ENCODE data around the gene ERBIN. TPM values are rescaled to one million over a fixed set of nuclear protein-coding genes. Genes with fewer than 3 reads are reported as not detected.
"Not testable (repeated sequence)": the region's sequence is repeated elsewhere in the genome, so short reads cannot be mapped to it uniquely, and the experiment has no call there.

ERBIN gene
- total RNA-seq, result 29.8 and 32.9 TPM in 2 replicates

DNA sequence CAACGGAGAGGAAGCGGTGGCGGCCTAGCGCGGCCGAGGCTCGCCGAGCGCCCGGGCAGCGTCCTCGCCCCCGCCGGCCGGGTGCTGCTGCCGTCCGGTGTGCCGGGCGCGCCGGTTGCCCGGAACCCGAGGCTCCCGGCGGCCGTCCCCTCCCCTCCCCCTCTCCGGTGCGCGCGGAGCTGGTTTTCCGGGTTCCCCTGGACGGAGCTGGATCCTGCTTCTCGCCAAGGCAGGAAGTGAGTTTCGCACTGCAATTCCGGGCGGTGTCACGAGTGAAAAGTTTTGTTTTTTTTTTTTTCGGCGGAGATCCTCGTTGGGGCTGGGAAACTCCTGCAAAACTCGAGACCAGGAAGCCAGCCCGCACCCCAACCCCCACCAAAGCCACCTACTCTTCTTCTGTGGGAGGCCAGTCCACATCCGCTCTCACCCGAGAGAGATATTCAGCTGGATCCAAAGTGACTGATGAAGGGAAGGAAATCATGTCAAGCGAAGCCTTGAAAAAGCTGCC, at the start of gene ERBIN:
Gene ERBIN, plus strand, starts transcription at position 300 of the 508 bp plus-strand sequence. CDS start 66,144 bp downstream, outside the sequence.
- Mint-ChIP-seq H3K4me3 (peak within 1 kb of the TSS; percentile 98), H3K27me3 (ENCODE audit: insufficient read depth) (peaks cover 22% of the 10 kb centered on the region), H3K36me3 (ENCODE audit: low read depth) (peaks cover 10% of the 10 kb centered on the region), H3K4me1 (ENCODE audit: low read depth) (peaks cover 48% of the 10 kb centered on the region), H3K27ac (peak within 1 kb of the TSS; percentile 94), H3K9me3 (no peaks in the 10 kb centered on the region)
- intact Hi-C loops (cut with micrococcal nuclease), result loop anchor here (1.0 to 5.0 kb wide), 10 partner anchors 16 to 1159 kb away; partner anchors contain the start of genes CWC27 and SREK1IP1
- peak; percentile 65 for DNase-seq (ENCODE audit: low spot score)

- no peak for DNase-seq (ENCODE audit: low spot score)
- Mint-ChIP-seq H3K27me3 (ENCODE audit: insufficient read depth) (no peaks in the 10 kb centered on the region), H3K9me3 (peaks cover 3% of the 10 kb centered on the region), H3K4me1 (ENCODE audit: low read depth) (no peaks in the 10 kb centered on the region), H3K4me3 (no peak overlapping the region), H3K36me3 (ENCODE audit: low read depth) (peaks cover 3% of the 10 kb centered on the region), H3K27ac (no peak overlapping the region)
- intact Hi-C loops (cut with micrococcal nuclease), result no loop called here
Observed at GRCh38 chr5:65876970-65877369, 49.4 kb upstream of the ERBIN start.

- intact Hi-C loops (cut with micrococcal nuclease), result not testable (repeated sequence)
Observed at GRCh38 chr5:65879668-65880256, 46.6 kb upstream of the ERBIN start.

DNA sequence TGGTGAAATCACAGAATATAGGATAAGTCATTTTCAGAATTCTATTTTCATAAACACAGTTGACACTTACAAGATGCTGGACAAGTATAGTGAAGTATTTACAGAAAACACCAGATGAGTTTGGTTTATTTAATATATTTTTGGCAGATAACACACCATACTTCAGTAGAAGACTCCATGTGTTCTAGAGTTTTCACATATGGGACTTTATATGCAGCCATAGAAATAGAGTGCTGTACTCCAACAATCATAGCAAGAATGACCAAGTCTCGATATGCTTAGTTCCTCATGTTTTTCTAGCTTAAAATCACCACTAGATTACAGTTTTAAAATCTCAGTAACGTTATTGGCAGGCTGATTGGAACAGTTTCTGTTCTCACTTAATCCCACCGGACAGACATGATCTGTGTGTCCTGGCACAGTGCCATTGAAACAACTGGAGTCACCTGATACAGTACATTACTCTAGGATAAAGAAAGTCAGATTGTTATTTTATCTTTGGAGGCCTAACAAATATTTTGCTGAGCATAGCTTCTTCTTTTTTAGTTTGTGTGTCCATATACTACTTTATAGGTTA, 45.8 kb upstream of the ERBIN start:
- Mint-ChIP-seq H3K4me1 (ENCODE audit: low read depth) (no peaks in the 10 kb centered on the region), H3K9me3 (peaks cover 3% of the 10 kb centered on the region), H3K4me3 (no peak overlapping the region), H3K27me3 (ENCODE audit: insufficient read depth) (peaks cover 7% of the 10 kb centered on the region), H3K36me3 (ENCODE audit: low read depth) (peaks cover 3% of the 10 kb centered on the region), H3K27ac (no peak overlapping the region)
- intact Hi-C loops (cut with micrococcal nuclease), result no loop called here
- no peak for DNase-seq (ENCODE audit: low spot score)

More at GRCh38 chr5:65879668-65880256, 46.6 kb upstream of the ERBIN start:
- H3K9me3 Mint-ChIP-seq; H3K27ac Mint-ChIP-seq; H3K4me3 Mint-ChIP-seq; H3K36me3 Mint-ChIP-seq (ENCODE audit: low read depth); H3K27me3 Mint-ChIP-seq (ENCODE audit: insufficient read depth); H3K4me1 Mint-ChIP-seq (ENCODE audit: low read depth); DNase-seq (ENCODE audit: low spot score): not testable (repeated sequence)

DNA sequence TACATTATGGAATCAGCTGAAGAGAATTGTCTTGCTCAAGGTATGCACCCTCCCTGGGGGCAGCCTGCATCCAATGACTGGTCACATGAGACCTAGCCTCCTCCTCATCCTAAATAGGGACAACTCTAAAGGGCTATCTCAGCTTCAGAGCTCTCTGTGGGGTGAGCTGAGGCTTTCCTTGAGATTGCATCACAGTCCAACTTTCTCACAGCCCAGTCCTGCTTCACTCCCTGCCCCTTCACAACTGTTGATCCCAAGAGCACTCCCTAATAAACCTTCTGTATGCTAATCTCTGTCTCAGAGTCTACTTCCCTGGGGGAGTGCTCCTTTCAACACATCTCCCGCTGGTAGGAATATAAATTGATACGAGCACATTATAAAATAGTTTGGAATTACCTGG, 44.1 kb upstream of the ERBIN start:
- H3K36me3 Mint-ChIP-seq (ENCODE audit: low read depth), result peaks cover 2% of the 10 kb centered on the region
- no peak overlapping the region for H3K27ac Mint-ChIP-seq
- no peaks in the 10 kb centered on the region for H3K9me3 Mint-ChIP-seq
- H3K27me3 Mint-ChIP-seq (ENCODE audit: insufficient read depth), result peaks cover 7% of the 10 kb centered on the region
- intact Hi-C loops (cut with micrococcal nuclease), result no loop called here
- no peaks in the 10 kb centered on the region for H3K4me1 Mint-ChIP-seq (ENCODE audit: low read depth)
- H3K4me3 Mint-ChIP-seq, result no peak overlapping the region
- no peak for DNase-seq (ENCODE audit: low spot score)

DNA sequence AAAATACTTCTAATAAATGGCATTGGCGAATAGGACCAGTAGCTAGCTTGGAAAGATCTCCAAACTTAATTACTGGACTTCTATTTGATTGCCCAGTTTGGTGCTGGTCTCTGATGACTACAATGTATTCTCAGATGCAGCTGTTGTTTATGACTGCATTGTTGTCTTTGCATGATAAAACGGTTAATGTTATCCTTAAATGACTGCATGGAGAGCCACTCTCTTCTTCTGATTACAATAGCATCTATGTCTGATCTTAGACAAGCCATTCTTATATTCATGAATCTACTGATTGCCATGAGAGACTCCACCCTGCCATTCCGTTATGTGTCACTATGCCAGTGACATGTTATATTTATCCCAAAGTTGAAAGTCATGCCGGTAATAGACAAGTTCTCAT, 42.9 kb upstream of the ERBIN start:
- peaks cover under 1% of the 10 kb centered on the region for H3K36me3 Mint-ChIP-seq (ENCODE audit: low read depth)
- no peak overlapping the region for H3K4me3 Mint-ChIP-seq
- H3K4me1 Mint-ChIP-seq (ENCODE audit: low read depth), result no peaks in the 10 kb centered on the region
- intact Hi-C loops (cut with micrococcal nuclease), result no loop called here
- no peak overlapping the region for H3K27ac Mint-ChIP-seq
- no peaks in the 10 kb centered on the region for H3K9me3 Mint-ChIP-seq
- H3K27me3 Mint-ChIP-seq (ENCODE audit: insufficient read depth), result peaks cover 7% of the 10 kb centered on the region
- DNase-seq (ENCODE audit: low spot score), result no peak

DNA sequence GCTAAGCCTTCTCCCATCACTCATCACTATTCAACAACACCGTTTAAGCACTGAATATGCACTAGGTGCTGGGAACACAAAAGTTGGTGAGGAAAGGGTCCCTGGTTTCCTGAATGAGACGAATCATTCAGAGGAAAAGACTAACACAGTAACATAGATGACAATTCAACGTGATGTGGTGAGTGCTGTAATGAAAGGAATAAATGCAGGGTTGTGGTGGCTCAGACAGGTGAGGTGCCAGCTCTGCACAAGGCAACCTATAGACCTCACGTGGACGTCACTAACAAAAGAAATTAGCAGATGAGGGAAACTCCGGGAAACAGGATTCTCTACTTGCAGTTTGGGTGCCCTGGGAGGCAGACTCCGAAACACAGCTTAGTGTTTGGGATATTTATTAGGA, 40.0 kb upstream of the ERBIN start:
- Mint-ChIP-seq H3K36me3 (ENCODE audit: low read depth) (no peaks in the 10 kb centered on the region), H3K4me3 (no peak overlapping the region)

GRCh38 chr5:65892024-65892423, 34.4 kb upstream of the ERBIN start:
- H3K36me3 Mint-ChIP-seq (ENCODE audit: low read depth); H3K9me3 Mint-ChIP-seq; H3K4me1 Mint-ChIP-seq (ENCODE audit: low read depth); H3K4me3 Mint-ChIP-seq; H3K27ac Mint-ChIP-seq; intact Hi-C loops (cut with micrococcal nuclease); DNase-seq (ENCODE audit: low spot score): not testable (repeated sequence)
- H3K27me3 Mint-ChIP-seq (ENCODE audit: insufficient read depth), result peaks cover 13% of the 10 kb centered on the region

More for the DNA sequence above, 40.0 kb upstream of the ERBIN start:
- Mint-ChIP-seq H3K27ac (no peak overlapping the region), H3K9me3 (no peaks in the 10 kb centered on the region), H3K4me1 (ENCODE audit: low read depth) (no peaks in the 10 kb centered on the region), H3K27me3 (ENCODE audit: insufficient read depth) (peaks cover 10% of the 10 kb centered on the region)
- no peak for DNase-seq (ENCODE audit: low spot score)
- intact Hi-C loops (cut with micrococcal nuclease), result no loop called here

DNA sequence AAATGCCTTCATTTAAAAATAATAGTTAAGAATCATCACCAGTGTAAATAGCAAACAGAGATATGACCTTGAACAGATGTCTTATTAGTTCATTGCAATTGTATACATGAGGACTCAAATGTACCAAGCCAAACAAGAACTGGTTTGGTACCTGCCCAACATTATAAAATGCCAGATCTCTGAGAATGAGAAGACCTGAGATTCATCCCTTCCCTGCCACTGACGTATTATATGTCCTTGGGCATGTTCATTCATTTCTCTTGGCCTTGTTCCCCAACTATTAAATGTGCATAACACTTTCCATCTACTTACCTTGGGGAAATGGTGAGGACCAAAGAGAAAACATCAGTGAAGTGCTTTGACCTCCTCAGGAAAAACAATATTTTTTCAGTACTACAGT, 33.6 kb upstream of the ERBIN start:
- Mint-ChIP-seq H3K4me3 (no peak overlapping the region), H3K4me1 (ENCODE audit: low read depth) (no peaks in the 10 kb centered on the region), H3K27ac (no peak overlapping the region), H3K36me3 (ENCODE audit: low read depth) (no peaks in the 10 kb centered on the region), H3K9me3 (no peaks in the 10 kb centered on the region), H3K27me3 (ENCODE audit: insufficient read depth) (peaks cover 13% of the 10 kb centered on the region)
- intact Hi-C loops (cut with micrococcal nuclease), result no loop called here
- DNase-seq (ENCODE audit: low spot score), result no peak

DNA sequence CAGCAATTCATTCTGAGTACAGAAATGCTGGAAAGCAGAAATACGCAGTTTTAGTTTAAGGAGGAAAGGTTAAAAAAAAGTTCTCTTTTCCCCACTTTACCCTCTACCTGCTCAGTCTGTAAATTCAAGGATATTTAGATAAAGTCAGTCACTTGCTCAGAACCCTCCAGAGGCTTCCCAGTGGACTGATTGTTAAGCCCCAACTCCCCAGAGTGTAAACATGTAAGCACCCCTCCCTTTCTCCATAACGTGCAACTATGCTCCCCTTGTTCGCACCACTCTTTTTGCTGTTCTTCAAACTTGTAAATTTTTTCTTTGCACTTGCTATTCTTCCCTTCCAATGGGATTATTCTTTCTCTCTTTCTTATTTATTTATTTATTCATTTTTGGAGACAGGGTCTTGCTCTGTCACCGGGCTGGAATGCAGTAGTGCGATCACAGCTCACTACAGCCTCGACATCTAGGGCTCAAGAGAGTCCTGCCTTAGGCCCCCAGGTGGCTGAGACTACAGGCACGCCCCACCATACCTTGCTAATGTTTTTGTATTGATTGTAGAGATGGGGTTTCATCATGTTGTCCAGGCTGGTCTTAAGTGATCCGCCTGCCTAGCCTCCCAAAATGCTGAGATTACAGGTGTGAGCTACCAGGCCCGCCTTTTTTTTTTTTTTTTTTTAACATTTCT, 32.5 kb upstream of the ERBIN start:
- no peak for DNase-seq (ENCODE audit: low spot score)
- Mint-ChIP-seq H3K27ac (no peak overlapping the region), H3K36me3 (ENCODE audit: low read depth) (no peaks in the 10 kb centered on the region), H3K27me3 (ENCODE audit: insufficient read depth) (peaks cover 12% of the 10 kb centered on the region), H3K4me3 (no peak overlapping the region), H3K4me1 (ENCODE audit: low read depth) (no peaks in the 10 kb centered on the region), H3K9me3 (no peaks in the 10 kb centered on the region)
- intact Hi-C loops (cut with micrococcal nuclease), result no loop called here

DNA sequence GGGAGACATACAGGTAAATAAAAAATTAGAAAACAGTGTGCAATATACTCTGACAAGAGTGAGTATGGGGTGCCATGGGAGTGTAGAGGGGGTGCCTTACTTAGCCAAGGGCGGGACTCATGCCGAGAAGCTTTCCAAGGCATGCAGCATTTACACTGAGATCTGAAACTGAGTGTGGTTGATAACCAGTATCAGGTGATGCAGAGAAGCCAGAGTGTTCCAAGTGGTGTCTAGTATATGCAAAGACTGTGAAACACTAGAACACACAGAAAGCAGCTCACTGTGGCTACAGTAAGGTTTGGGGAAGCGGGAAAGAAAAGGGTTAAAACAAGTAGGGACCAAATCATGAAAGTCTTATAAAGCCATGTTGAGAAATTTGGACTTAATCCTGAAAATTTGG, 30.5 kb upstream of the ERBIN start:
- Mint-ChIP-seq H3K4me3 (no peak overlapping the region), H3K27me3 (ENCODE audit: insufficient read depth) (peaks cover 16% of the 10 kb centered on the region), H3K9me3 (no peaks in the 10 kb centered on the region), H3K27ac (no peak overlapping the region), H3K4me1 (ENCODE audit: low read depth) (no peaks in the 10 kb centered on the region), H3K36me3 (ENCODE audit: low read depth) (no peaks in the 10 kb centered on the region)
- intact Hi-C loops (cut with micrococcal nuclease), result no loop called here
- no peak for DNase-seq (ENCODE audit: low spot score)

- H3K4me1 Mint-ChIP-seq (ENCODE audit: low read depth), result no peaks in the 10 kb centered on the region
- H3K36me3 Mint-ChIP-seq (ENCODE audit: low read depth), result no peaks in the 10 kb centered on the region
- H3K27me3 Mint-ChIP-seq (ENCODE audit: insufficient read depth), result peaks cover 11% of the 10 kb centered on the region
- no peaks in the 10 kb centered on the region for H3K9me3 Mint-ChIP-seq
- H3K4me3 Mint-ChIP-seq, result no peak overlapping the region
- no peak overlapping the region for H3K27ac Mint-ChIP-seq
- intact Hi-C loops (cut with micrococcal nuclease), result no loop called here
- DNase-seq (ENCODE audit: low spot score), result no peak
Observed at GRCh38 chr5:65900746-65901145, 25.6 kb upstream of the ERBIN start.

DNA sequence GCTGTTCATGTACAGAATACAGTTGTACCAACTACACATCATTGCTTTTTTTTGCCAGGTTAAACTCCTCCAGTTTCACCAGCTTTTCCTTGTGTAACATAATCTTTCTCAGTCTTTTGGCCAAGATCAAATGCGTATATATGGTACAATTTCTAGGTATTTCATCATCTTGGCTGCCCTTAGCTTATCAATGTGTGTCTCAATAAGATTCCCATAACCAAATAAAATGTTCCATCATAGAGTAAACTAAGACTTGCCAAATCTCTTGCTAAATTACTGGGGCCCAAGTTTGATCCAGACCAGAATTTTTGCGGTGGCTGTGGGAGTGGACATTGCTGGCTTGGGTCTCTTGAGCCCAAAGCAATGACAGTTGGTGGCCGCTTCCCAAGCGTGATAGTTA, 24.3 kb upstream of the ERBIN start:
- DNase-seq (ENCODE audit: low spot score), result no peak
- Mint-ChIP-seq H3K4me3 (no peak overlapping the region), H3K27me3 (ENCODE audit: insufficient read depth) (peaks cover 9% of the 10 kb centered on the region), H3K36me3 (ENCODE audit: low read depth) (no peaks in the 10 kb centered on the region), H3K27ac (no peak overlapping the region), H3K9me3 (no peaks in the 10 kb centered on the region), H3K4me1 (ENCODE audit: low read depth) (no peaks in the 10 kb centered on the region)
- intact Hi-C loops (cut with micrococcal nuclease), result no loop called here

Data from activated T-helper 1 cell treated with anti-CD3 and anti-CD28 coated beads, Interleukin-12 subunit alpha, Interleukin-12 subunit beta, Interleukin-2, Interleukin-4 antibody, amounts not matched to agents 30 ng/mL and 10 ng/mL and 1 ng/mL, durations not matched to agents 14 hours and 24 hours and 36 hours (primary cell).